Measurements from ENCODE around the gene ZBTB9.
"Not testable (repeated sequence)": the region's sequence is repeated elsewhere in the genome, so short reads cannot be mapped to it uniquely, and the experiment has no call there.

Gene ZBTB9

DNA sequence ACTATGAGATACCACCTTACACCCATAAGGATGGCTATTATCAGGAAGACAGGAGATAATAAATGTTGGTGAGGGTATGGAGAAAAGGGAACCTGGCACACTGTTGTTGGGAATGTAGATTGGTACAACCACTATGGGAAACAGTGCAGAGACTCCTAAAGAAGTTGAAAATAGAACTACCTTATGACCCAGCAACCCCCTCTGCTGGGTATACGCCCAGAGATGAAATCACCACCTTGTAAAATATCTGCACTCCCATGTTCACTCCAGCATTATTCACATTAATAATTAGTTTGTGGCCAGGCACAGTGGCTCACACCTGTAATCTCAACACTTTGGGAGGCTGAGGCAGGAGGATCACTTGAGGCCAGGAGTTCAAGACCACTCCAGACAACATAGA lies 26.8 kb downstream of the ZBTB9 start:
- in situ Hi-C loops (cut with MboI; ENCODE audit: low pct_unique_long_range_greater_than_20kb, low sequenced_read_pairs, unreplicated experiment), result no loop called here
- TF ChIP-seq, protein P1, sequence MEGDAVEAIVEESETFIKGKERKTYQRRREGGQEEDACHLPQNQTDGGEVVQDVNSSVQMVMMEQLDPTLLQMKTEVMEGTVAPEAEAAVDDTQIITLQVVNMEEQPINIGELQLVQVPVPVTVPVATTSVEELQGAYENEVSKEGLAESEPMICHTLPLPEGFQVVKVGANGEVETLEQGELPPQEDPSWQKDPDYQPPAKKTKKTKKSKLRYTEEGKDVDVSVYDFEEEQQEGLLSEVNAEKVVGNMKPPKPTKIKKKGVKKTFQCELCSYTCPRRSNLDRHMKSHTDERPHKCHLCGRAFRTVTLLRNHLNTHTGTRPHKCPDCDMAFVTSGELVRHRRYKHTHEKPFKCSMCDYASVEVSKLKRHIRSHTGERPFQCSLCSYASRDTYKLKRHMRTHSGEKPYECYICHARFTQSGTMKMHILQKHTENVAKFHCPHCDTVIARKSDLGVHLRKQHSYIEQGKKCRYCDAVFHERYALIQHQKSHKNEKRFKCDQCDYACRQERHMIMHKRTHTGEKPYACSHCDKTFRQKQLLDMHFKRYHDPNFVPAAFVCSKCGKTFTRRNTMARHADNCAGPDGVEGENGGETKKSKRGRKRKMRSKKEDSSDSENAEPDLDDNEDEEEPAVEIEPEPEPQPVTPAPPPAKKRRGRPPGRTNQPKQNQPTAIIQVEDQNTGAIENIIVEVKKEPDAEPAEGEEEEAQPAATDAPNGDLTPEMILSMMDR (IDR thresholded peaks at IDR 0.05; ENCODE audit: extremely low read depth, insufficient read depth, missing control alignments), result no peak
- DNase-seq (ENCODE audit: low spot score), result no peak

DNA sequence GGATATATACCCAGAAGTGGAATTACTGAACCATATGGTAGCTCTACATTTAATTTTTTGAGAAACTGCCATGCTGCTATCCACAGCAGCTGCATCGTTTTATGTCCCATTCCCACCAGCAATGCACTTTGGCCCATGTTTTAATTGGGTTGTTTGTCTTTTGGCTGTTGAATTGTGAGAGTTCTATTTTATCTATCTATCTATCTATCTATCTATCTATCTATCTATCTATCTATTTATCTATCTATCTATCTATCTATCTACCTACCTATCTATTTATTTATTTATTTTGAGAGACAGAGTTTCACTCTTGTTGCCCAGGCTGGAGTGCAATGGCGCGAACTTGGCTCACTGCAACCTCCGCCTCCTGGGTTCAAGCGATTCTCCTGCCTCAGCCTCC lies 28.2 kb downstream of the ZBTB9 start:
- in situ Hi-C loops (cut with MboI; ENCODE audit: low pct_unique_long_range_greater_than_20kb, low sequenced_read_pairs, unreplicated experiment); DNase-seq (ENCODE audit: low spot score): not testable (repeated sequence)

DNA sequence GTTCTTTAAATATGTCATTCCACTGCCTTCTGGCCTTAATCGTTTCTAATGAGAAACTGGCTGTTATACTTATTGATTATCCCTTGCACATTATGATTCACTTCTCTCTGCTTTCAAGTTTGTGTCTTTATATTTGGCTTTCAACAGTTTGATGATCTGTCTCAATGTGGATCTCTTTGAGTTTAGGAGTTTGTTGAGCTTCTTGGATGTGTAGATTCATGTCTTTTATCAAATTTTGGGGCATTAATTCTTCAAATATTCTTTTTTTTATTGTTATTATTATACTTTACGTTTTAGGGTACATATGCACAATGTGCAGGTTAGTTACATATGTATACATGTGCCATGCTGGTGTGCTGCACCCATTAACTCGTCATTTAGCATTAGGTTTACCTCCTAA lies 29.3 kb downstream of the ZBTB9 start:
- no peak for DNase-seq (ENCODE audit: low spot score)
- in situ Hi-C loops (cut with MboI; ENCODE audit: low pct_unique_long_range_greater_than_20kb, low sequenced_read_pairs, unreplicated experiment), result no loop called here
- TF ChIP-seq, protein P1 (IDR thresholded peaks at IDR 0.05; ENCODE audit: extremely low read depth, insufficient read depth, missing control alignments), result no peak

DNA sequence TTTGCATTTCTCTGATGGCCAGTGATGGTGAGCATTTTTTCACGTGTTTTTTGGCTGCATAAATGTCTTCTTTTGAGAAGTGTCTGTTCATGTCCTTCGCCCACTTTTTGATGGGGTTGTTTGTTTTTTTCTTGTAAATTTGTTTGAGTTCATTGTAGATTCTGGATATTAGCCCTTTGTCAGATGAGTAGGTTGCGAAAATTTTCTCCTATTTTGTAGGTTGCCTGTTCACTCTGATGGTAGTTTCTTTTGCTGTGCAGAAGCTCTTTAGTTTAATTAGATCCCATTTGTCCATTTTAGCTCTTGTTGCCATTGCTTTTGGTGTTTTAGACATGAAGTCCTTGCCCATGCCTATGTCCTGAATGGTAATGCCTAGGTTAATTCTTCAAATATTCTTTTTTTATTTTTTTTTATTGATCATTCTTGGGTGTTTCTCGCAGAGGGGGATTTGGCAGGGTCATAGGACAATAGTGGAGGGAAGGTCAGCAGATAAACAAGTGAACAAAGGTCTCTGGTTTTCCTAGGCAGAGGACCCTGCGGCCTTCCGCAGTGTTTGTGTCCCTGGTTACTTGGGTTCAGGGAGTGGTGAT lies 30.4 kb downstream of the ZBTB9 start:
- DNase-seq (ENCODE audit: low spot score); in situ Hi-C loops (cut with MboI; ENCODE audit: low pct_unique_long_range_greater_than_20kb, low sequenced_read_pairs, unreplicated experiment): not testable (repeated sequence)

DNA sequence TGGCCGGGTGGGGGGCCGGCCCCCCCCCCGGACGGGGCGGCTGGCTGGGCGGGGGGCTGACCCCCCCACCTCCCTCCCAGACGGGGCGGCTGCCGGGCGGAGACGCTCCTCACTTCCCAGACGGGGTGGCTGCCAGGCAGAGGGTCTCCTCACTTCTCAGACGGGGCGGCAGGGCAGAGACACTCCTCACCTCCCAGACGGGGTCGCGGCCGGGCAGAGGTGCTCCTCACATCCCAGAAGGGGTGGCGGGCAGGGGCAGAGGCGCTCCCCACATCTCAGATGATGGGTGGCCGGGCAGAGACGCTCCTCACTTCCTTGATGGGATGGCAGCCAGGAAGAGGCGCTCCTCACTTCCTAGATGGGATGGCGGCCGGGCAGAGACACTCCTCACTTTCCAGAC lies 31.3 kb downstream of the ZBTB9 start:
- DNase-seq (ENCODE audit: low spot score); in situ Hi-C loops (cut with MboI; ENCODE audit: low pct_unique_long_range_greater_than_20kb, low sequenced_read_pairs, unreplicated experiment): not testable (repeated sequence)

DNA sequence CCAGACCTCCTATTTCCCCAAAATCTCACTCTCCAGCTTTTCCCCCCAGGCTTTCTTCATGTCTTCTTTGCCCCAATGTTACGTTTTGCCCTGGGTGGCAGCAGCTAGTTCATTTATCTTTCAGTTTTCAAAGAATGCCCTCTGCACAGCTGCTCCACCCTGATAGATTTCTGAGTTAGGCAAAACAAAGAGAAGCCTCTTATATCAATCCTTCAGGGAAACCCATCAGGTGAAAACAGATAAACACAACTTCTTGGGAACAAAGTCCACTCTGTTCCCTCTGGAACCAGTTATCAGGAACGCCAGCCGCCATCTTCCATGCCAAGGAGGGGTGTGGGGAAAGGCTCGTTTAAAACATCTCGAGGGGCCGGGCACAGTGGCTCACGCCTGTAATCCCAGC lies 34.0 kb downstream of the ZBTB9 start:
- TF ChIP-seq, protein P1 (IDR thresholded peaks at IDR 0.05; ENCODE audit: extremely low read depth, insufficient read depth, missing control alignments), result no peak
- DNase-seq (ENCODE audit: low spot score), result no peak
- in situ Hi-C loops (cut with MboI; ENCODE audit: low pct_unique_long_range_greater_than_20kb, low sequenced_read_pairs, unreplicated experiment), result no loop called here

DNA sequence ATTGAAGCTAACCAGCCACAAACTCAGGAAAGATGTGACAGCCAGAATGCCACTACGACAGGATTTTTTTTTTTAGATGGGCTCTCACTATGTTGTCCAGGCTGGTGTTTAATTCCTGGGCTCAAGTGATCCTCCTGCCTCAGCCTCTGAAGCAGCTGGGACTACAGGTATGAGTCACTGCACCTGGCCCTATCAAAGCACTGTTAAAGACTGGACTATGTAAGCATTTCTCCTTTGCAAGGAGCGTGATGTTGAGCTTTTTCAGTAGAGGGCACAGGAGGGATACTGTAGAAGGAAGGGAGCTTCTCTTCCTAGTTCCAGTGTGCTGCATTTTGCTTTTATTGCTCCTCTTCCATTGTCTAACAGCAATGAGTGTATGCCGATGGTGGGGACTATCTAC lies 35.8 kb downstream of the ZBTB9 start:
- TF ChIP-seq, protein P1 (IDR thresholded peaks at IDR 0.05; ENCODE audit: extremely low read depth, insufficient read depth, missing control alignments), result no peak
- no peak for DNase-seq (ENCODE audit: low spot score)
- in situ Hi-C loops (cut with MboI; ENCODE audit: low pct_unique_long_range_greater_than_20kb, low sequenced_read_pairs, unreplicated experiment), result no loop called here

DNA sequence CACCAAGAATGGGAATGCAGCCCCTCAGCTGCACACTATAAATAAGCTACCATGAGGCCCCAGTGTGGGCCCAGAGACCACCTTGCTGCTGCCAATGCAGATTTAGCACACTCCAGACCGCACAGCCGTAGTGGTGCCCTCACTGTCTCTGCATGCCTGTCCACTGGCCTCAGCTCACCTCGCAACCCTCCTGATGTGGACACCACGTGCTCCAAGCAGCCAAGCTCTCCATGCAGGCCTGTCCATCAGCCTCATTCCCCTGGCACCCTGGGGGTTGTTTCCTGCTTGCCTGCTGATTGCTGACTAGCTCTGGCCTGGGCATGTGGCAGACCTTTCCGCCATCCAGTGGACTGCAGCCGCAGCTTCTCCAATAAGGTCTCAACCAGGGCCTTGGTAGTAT lies 36.2 kb downstream of the ZBTB9 start:
- DNase-seq (ENCODE audit: low spot score), result no peak
- TF ChIP-seq, protein P1 (IDR thresholded peaks at IDR 0.05; ENCODE audit: extremely low read depth, insufficient read depth, missing control alignments), result no peak
- in situ Hi-C loops (cut with MboI; ENCODE audit: low pct_unique_long_range_greater_than_20kb, low sequenced_read_pairs, unreplicated experiment), result no loop called here

Data from GM13977 (cell line).